Measurements from ENCODE around the gene KRT9.
"Not testable (repeated sequence)": the region's sequence is repeated elsewhere in the genome, so short reads cannot be mapped to it uniquely, and the experiment has no call there.

The KRT9 gene

GRCh38 chr17:41619036-41619926, 47.4 kb upstream of the KRT9 start:
- H2BK120ac ChIP-seq (ENCODE audit: low read depth, low read length) = no peak overlapping the region
- no peak overlapping the region for H3K9ac ChIP-seq (ENCODE audit: low read length)
- DNase-seq = no peak
- H3K23ac ChIP-seq (ENCODE audit: low read length) = no peak overlapping the region
- H4K8ac ChIP-seq (ENCODE audit: low read depth, low read length) = no peak overlapping the region
- no peak overlapping the region for H3K4me2 ChIP-seq (ENCODE audit: low read length)
- H3K4me3 ChIP-seq (ENCODE audit: low read length) = no peak overlapping the region
- no peak overlapping the region for H3K56ac ChIP-seq (ENCODE audit: low read length)
- H3K27me3 ChIP-seq (ENCODE audit: insufficient read depth, low read length, poor library complexity) = no peaks in the 10 kb centered on the region
- no CpG with 5 or more reads among the region's 20 CpGs for WGBS (ENCODE audit: extremely low coverage, insufficient coverage, low lambda C conversion rate)
- no peak overlapping the region for H3K18ac ChIP-seq (ENCODE audit: low read length)
- H2AK5ac ChIP-seq (ENCODE audit: low read length) = no peak overlapping the region
- H3K79me2 ChIP-seq (ENCODE audit: control insufficient read depth, insufficient read depth, low read length) = no peaks in the 10 kb centered on the region
- no peak overlapping the region for H2BK5ac ChIP-seq (ENCODE audit: low read length)
- H4K5ac ChIP-seq (ENCODE audit: low read length) = no peak overlapping the region
- no peaks in the 10 kb centered on the region for H3K36me3 ChIP-seq (ENCODE audit: control insufficient read depth, insufficient read depth, low read length)
- H2BK15ac ChIP-seq (replicated peaks; ENCODE audit: low read depth) = no peak overlapping the region
- H3K79me1 ChIP-seq (ENCODE audit: low read length) = no peaks in the 10 kb centered on the region
- H3K4me1 ChIP-seq (ENCODE audit: control insufficient read depth, low read depth, low read length) = no peaks in the 10 kb centered on the region
- H3K27ac ChIP-seq (ENCODE audit: low read depth, low read length) = no peak overlapping the region
- no peak overlapping the region for H3K4ac ChIP-seq (ENCODE audit: low read depth, low read length)

GRCh38 chr17:41618341-41619035, 46.6 kb upstream of the KRT9 start:
- Histone ChIP-seq H3K27ac (ENCODE audit: low read depth, low read length) (no peak overlapping the region), H3K4me2 (ENCODE audit: low read length) (no peak overlapping the region), H2BK120ac (ENCODE audit: low read depth, low read length) (no peak overlapping the region), H3K27me3 (ENCODE audit: insufficient read depth, low read length, poor library complexity) (no peaks in the 10 kb centered on the region), H3K9ac (ENCODE audit: low read length) (no peak overlapping the region), H3K36me3 (ENCODE audit: control insufficient read depth, insufficient read depth, low read length) (no peaks in the 10 kb centered on the region), H3K4me1 (ENCODE audit: control insufficient read depth, low read depth, low read length) (no peaks in the 10 kb centered on the region), H2BK15ac (replicated peaks; ENCODE audit: low read depth) (no peak overlapping the region), H2AK5ac (ENCODE audit: low read length) (no peak overlapping the region), H2BK5ac (ENCODE audit: low read length) (no peak overlapping the region), H3K23ac (ENCODE audit: low read length) (no peak overlapping the region), H3K4me3 (ENCODE audit: low read length) (no peak overlapping the region), H3K56ac (ENCODE audit: low read length) (no peak overlapping the region), H3K79me1 (ENCODE audit: low read length) (no peaks in the 10 kb centered on the region), H3K18ac (ENCODE audit: low read length) (no peak overlapping the region), H3K79me2 (ENCODE audit: control insufficient read depth, insufficient read depth, low read length) (no peaks in the 10 kb centered on the region), H4K5ac (ENCODE audit: low read length) (no peak overlapping the region), H3K4ac (ENCODE audit: low read depth, low read length) (no peak overlapping the region), H4K8ac (ENCODE audit: low read depth, low read length) (no peak overlapping the region)
- DNase-seq = no peak
- WGBS (ENCODE audit: extremely low coverage, insufficient coverage, low lambda C conversion rate) = no CpG with 5 or more reads among the region's 13 CpGs

GRCh38 chr17:41617698-41618097, 45.8 kb upstream of the KRT9 start:
- no peaks in the 10 kb centered on the region for H3K36me3 ChIP-seq (ENCODE audit: control insufficient read depth, insufficient read depth, low read length)
- no peak overlapping the region for H2BK120ac ChIP-seq (ENCODE audit: low read depth, low read length)
- no peak overlapping the region for H3K4me3 ChIP-seq (ENCODE audit: low read length)
- no peak overlapping the region for H3K4ac ChIP-seq (ENCODE audit: low read depth, low read length)
- H3K27ac ChIP-seq (ENCODE audit: low read depth, low read length) = no peak overlapping the region
- H4K5ac ChIP-seq (ENCODE audit: low read length) = no peak overlapping the region
- H3K4me2 ChIP-seq (ENCODE audit: low read length) = no peak overlapping the region
- no peaks in the 10 kb centered on the region for H3K79me1 ChIP-seq (ENCODE audit: low read length)
- H3K9ac ChIP-seq (ENCODE audit: low read length) = no peak overlapping the region
- H3K79me2 ChIP-seq (ENCODE audit: control insufficient read depth, insufficient read depth, low read length) = no peaks in the 10 kb centered on the region
- WGBS (ENCODE audit: extremely low coverage, insufficient coverage, low lambda C conversion rate) = no CpG with 5 or more reads among the region's 11 CpGs
- no peak overlapping the region for H2BK5ac ChIP-seq (ENCODE audit: low read length)
- H3K23ac ChIP-seq (ENCODE audit: low read length) = no peak overlapping the region
- H3K56ac ChIP-seq (ENCODE audit: low read length) = no peak overlapping the region
- H2AK5ac ChIP-seq (ENCODE audit: low read length) = no peak overlapping the region
- no peak overlapping the region for H2BK15ac ChIP-seq (replicated peaks; ENCODE audit: low read depth)
- H3K18ac ChIP-seq (ENCODE audit: low read length) = no peak overlapping the region
- H4K8ac ChIP-seq (ENCODE audit: low read depth, low read length) = no peak overlapping the region
- H3K4me1 ChIP-seq (ENCODE audit: control insufficient read depth, low read depth, low read length) = no peaks in the 10 kb centered on the region
- no peak for DNase-seq
- no peaks in the 10 kb centered on the region for H3K27me3 ChIP-seq (ENCODE audit: insufficient read depth, low read length, poor library complexity)

- no peak overlapping the region for H3K27ac ChIP-seq (ENCODE audit: low read depth, low read length)
These were observed 45.3 kb upstream of the KRT9 start for GRCh38 chr17:41617136-41617535.

GRCh38 chr17:41616486-41616885, 44.6 kb upstream of the KRT9 start:
- H3K23ac ChIP-seq (ENCODE audit: low read length); H2BK5ac ChIP-seq (ENCODE audit: low read length); H2BK120ac ChIP-seq (ENCODE audit: low read depth, low read length); H3K27me3 ChIP-seq (ENCODE audit: insufficient read depth, low read length, poor library complexity); H3K79me1 ChIP-seq (ENCODE audit: low read length); H3K18ac ChIP-seq (ENCODE audit: low read length); H3K4me2 ChIP-seq (ENCODE audit: low read length); H3K27ac ChIP-seq (ENCODE audit: low read depth, low read length); H3K56ac ChIP-seq (ENCODE audit: low read length); H2AK5ac ChIP-seq (ENCODE audit: low read length); H3K79me2 ChIP-seq (ENCODE audit: control insufficient read depth, insufficient read depth, low read length); H3K36me3 ChIP-seq (ENCODE audit: control insufficient read depth, insufficient read depth, low read length); H3K4ac ChIP-seq (ENCODE audit: low read depth, low read length); DNase-seq; H4K5ac ChIP-seq (ENCODE audit: low read length); H3K4me1 ChIP-seq (ENCODE audit: control insufficient read depth, low read depth, low read length); H3K4me3 ChIP-seq (ENCODE audit: low read length); H3K9ac ChIP-seq (ENCODE audit: low read length); H2BK15ac ChIP-seq (replicated peaks; ENCODE audit: low read depth); H4K8ac ChIP-seq (ENCODE audit: low read depth, low read length): not testable (repeated sequence)
- WGBS (ENCODE audit: extremely low coverage, insufficient coverage, low lambda C conversion rate) = no CpG with 5 or more reads among the region's 4 CpGs

More at GRCh38 chr17:41617136-41617535, 45.3 kb upstream of the KRT9 start:
- no peak overlapping the region for H3K56ac ChIP-seq (ENCODE audit: low read length)
- no peaks in the 10 kb centered on the region for H3K27me3 ChIP-seq (ENCODE audit: insufficient read depth, low read length, poor library complexity)
- H2BK15ac ChIP-seq (replicated peaks; ENCODE audit: low read depth) = no peak overlapping the region
- no peak overlapping the region for H4K8ac ChIP-seq (ENCODE audit: low read depth, low read length)
- H3K4me3 ChIP-seq (ENCODE audit: low read length) = no peak overlapping the region
- no peaks in the 10 kb centered on the region for H3K36me3 ChIP-seq (ENCODE audit: control insufficient read depth, insufficient read depth, low read length)
- H2BK5ac ChIP-seq (ENCODE audit: low read length) = no peak overlapping the region
- no peak for DNase-seq
- H3K4me1 ChIP-seq (ENCODE audit: control insufficient read depth, low read depth, low read length) = no peaks in the 10 kb centered on the region
- no peak overlapping the region for H2AK5ac ChIP-seq (ENCODE audit: low read length)
- whole genome bisulfite sequencing (ENCODE audit: extremely low coverage, insufficient coverage, low lambda C conversion rate) = no CpG with 5 or more reads among the region's 3 CpGs
- H3K23ac ChIP-seq (ENCODE audit: low read length) = no peak overlapping the region
- H4K5ac ChIP-seq (ENCODE audit: low read length) = no peak overlapping the region
- H3K4me2 ChIP-seq (ENCODE audit: low read length) = no peak overlapping the region
- H3K9ac ChIP-seq (ENCODE audit: low read length) = no peak overlapping the region
- no peaks in the 10 kb centered on the region for H3K79me2 ChIP-seq (ENCODE audit: control insufficient read depth, insufficient read depth, low read length)
- no peaks in the 10 kb centered on the region for H3K79me1 ChIP-seq (ENCODE audit: low read length)
- no peak overlapping the region for H3K4ac ChIP-seq (ENCODE audit: low read depth, low read length)
- no peak overlapping the region for H2BK120ac ChIP-seq (ENCODE audit: low read depth, low read length)
- H3K18ac ChIP-seq (ENCODE audit: low read length) = no peak overlapping the region

All from mesendoderm (in vitro differentiated cells).